ENCODE results near the gene QTRT2. TPM values are rescaled to one million over a fixed set of nuclear protein-coding genes. Genes with fewer than 3 reads are reported as not detected.

The QTRT2 gene
- total and polyA plus RNA-seq, 9 of the 15 experiments (the other 6 are each of a cell fraction or from before 2014, with no cell fraction given), result 10.2 to 25.1 (median 17.3) TPM

DNA sequence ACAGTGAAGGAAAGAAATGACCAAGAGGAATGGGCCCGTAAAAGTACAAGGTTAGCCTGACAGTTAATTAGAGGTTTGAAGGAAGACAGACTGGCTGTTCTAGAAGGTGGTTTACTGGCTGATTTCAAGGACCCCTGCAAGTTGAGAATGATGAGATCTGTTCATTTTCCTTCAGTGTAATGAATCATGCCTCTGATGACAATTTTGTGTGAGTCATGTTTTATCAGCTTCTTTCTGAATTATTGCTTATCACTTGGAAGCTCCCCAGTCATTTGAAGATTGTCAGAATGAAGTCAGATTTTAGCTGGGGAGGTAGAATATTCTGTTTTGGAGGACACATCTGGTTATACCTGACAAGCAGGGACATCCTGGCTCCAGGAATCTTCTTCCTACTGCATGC, 71.7 kb downstream of the QTRT2 start (continued):
- no peak for TF ChIP-seq SMARCA4 (IDR thresholded peaks at IDR 0.05)
- no peak for TF ChIP-seq TAL1 (IDR thresholded peaks at IDR 0.05)
- no peak for TF ChIP-seq PHTF2 (CRISPR knock-in tag; IDR thresholded peaks at IDR 0.05)
- TF ChIP-seq JUND (IDR thresholded peaks at IDR 0.05; ENCODE audit: borderline replicate concordance, low read depth, low read length), result peak; percentile 10; the same call in 1 of the 2 replicates
- no peak for TF ChIP-seq JUND (tag; IDR thresholded peaks at IDR 0.05; ENCODE audit: borderline replicate concordance, low read depth, low read length)
- no peak for TF ChIP-seq POLR2G (IDR thresholded peaks at IDR 0.05; ENCODE audit: low read depth, low read length)
- TF ChIP-seq RBM39 (optimal IDR thresholded peaks at IDR 0.05; ENCODE audit: low read depth, low read length), result no peak
- TF ChIP-seq SMAD1 (IDR thresholded peaks at IDR 0.05; ENCODE audit: low read depth, low read length, partially characterized antibody), result no peak
- no peak for TF ChIP-seq ZZZ3 (IDR thresholded peaks at IDR 0.05)

DNA sequence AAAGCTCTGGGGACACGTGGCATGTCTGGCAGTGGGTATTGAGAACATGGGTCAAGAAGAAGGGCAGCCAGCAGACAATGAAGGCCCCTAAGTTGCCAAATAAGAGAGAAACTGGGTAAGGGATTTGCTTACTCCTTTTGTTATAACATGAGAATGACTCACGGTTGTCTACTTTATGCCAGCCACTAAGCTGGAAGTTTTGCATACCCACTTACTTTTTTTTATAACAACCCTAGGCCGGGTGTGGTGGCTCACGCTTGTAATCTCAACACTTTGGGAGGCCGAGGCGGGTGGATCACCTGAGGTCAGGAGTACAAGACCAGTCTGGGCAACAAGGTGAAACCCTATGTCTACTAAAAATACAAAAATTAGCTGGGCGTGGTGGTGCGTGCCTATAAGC, 72.3 kb downstream of the QTRT2 start:
- H3K9ac ChIP-seq (ENCODE audit: insufficient read depth in 1 of 2, low read depth in 2 of 2, low read length in 2 of 2), result no peak overlapping the region
- H3K27me3 ChIP-seq (ENCODE audit: control insufficient read depth in 2 of 2, insufficient read depth in 2 of 2, low read length in 2 of 2), result peaks cover 0 to 5% of the 10 kb centered on the region in 2 experiments; a peak in 3 of 5 replicates
- no peaks in the 10 kb centered on the region for H3K9me3 ChIP-seq (replicated peaks; ENCODE audit: control insufficient read depth, insufficient read depth, low read depth, low read length)
- no peak for FAIRE-seq
- in situ Hi-C loops (cut with MboI), result no loop called here
- H3K9me1 ChIP-seq (ENCODE audit: control insufficient read depth, insufficient read depth, low read length), result no peaks in the 10 kb centered on the region
- no peak overlapping the region for H3K4me2 ChIP-seq (ENCODE audit: insufficient read depth, low read length)
- intact Hi-C loops (cut with micrococcal nuclease), result no loop called here
- ATAC-seq, result no peak
- no peaks in the 10 kb centered on the region for H4K20me1 ChIP-seq (replicated peaks; ENCODE audit: control insufficient read depth, insufficient read depth, low read length)
- no TSS peak for BruUV-seq (replicated peaks)
- no peaks in the 10 kb centered on the region for H3K79me2 ChIP-seq (ENCODE audit: control insufficient read depth, insufficient read depth, low read length)
- WGBS (ENCODE audit: insufficient coverage, low coverage, missing lambda C conversion rate), result 0% methylated on average over 7 of the region's 8 CpGs
- no peak overlapping the region for H3K4me3 ChIP-seq
- DNase-seq (ENCODE audit: extremely low read depth in 1 of 4, low spot score in 3 of 4), result no peak
- ChIA-PET CTCF (ENCODE audit: low intra/inter-chr PET ratio) (no interaction called here), POLR2A (no interaction called here)
- H3K36me3 ChIP-seq (ENCODE audit: control insufficient read depth, insufficient read depth, low read length), result no peaks in the 10 kb centered on the region
- no peaks in the 10 kb centered on the region for H3K4me1 ChIP-seq (replicated peaks in 1 of 2; ENCODE audit: control insufficient read depth in 2 of 2, insufficient read depth in 2 of 2, low read length in 2 of 2)
- TF ChIP-seq CBX5 (IDR thresholded peaks at IDR 0.05; ENCODE audit: borderline replicate concordance, low read depth) (no peak), MCM2 (IDR thresholded peaks at IDR 0.05; ENCODE audit: low read depth) (no peak), CHD4 (IDR thresholded peaks at IDR 0.05; ENCODE audit: insufficient read depth, insufficient replicate concordance, low read depth, low read length, poor library complexity, severe bottlenecking) (no peak), ZNF696 (CRISPR knock-in tag; conservative IDR thresholded peaks at IDR 0.05) (no peak), POLR2AphosphoS5 (IDR thresholded peaks at IDR 0.05; ENCODE audit: control insufficient read depth, insufficient read depth, low read depth, low read length) (no peak), MTA2 (IDR thresholded peaks at IDR 0.05; ENCODE audit: low read depth) (no peak), CEBPB (tag; IDR thresholded peaks at IDR 0.05) (no peak), TOE1 (IDR thresholded peaks at IDR 0.05; ENCODE audit: borderline replicate concordance) (no peak), TOE1 (CRISPR knock-in tag; IDR thresholded peaks at IDR 0.05; ENCODE audit: borderline replicate concordance, low read depth) (no peak), GABPB2 (CRISPR knock-in tag; conservative IDR thresholded peaks at IDR 0.05) (no peak), ZNF436 (CRISPR knock-in tag; IDR thresholded peaks at IDR 0.05) (no peak)
- H3K27ac ChIP-seq (ENCODE audit: extremely low read depth, low read depth, low read length), result no peak overlapping the region
- H2AFZ ChIP-seq (ENCODE audit: low read depth, low read length), result no peak overlapping the region

Data from K562 (cell line).